GM13977 (cell line): ENCODE measurements around the gene MYBPC1.

Experiments used
- DNase-seq: peaks from one replicate; pipeline ENCODE4 v3.0.0; 2012; ENCODE audit warnings: low spot score
- CTCF ChIP-seq: IDR thresholded peaks from 2 replicates; pipeline ENCODE4 v1.5.1; 2012; ENCODE audit warnings: mild to moderate bottlenecking, control low read depth; ENCODE audit not compliant: insufficient read depth; ENCODE audit errors: extremely low read depth, missing control alignments
- in situ Hi-C: fragments of 300-500 bp; cut with MboI; formaldehyde crosslinking; loops from one replicate; pipeline ENCODE4 v1.12.0; 2022; ENCODE audit warnings: low sequenced_read_pairs, low pct_unique_long_range_greater_than_20kb, mixed read lengths, inconsistent platforms; ENCODE audit not compliant: unreplicated experiment

Gene MYBPC1

GRCh38 chr12:101707131-101707782 is 112.5 kb downstream of the MYBPC1 start:
- DNase-seq, result no peak
- TF ChIP-seq CTCF, result no peak
- in situ Hi-C loops, result no loop called here

GRCh38 chr12:101710288-101710687 is 115.5 kb downstream of the MYBPC1 start:
- DNase-seq, result no peak
- TF ChIP-seq CTCF, result no peak
- in situ Hi-C loops, result no loop called here

- no peak for TF ChIP-seq CTCF
- DNase-seq, result no peak
- in situ Hi-C loops, result no loop called here
These were observed 118.4 kb downstream of the MYBPC1 start for GRCh38 chr12:101713059-101713682.

- DNase-seq, result no peak
- no peak for TF ChIP-seq CTCF
- in situ Hi-C loops, result no loop called here
These were observed 119.2 kb downstream of the MYBPC1 start for GRCh38 chr12:101713930-101714329.

- DNase-seq, result no peak
- TF ChIP-seq CTCF, result no peak
These were observed 120.2 kb downstream of the MYBPC1 start for GRCh38 chr12:101714877-101715444.

GRCh38 chr12:101719566-101719965 is 124.8 kb downstream of the MYBPC1 start:
- DNase-seq, result no peak
- in situ Hi-C loops, result no loop called here

More at GRCh38 chr12:101714877-101715444, 120.2 kb downstream of the MYBPC1 start:
- in situ Hi-C loops, result no loop called here

More at GRCh38 chr12:101719566-101719965, 124.8 kb downstream of the MYBPC1 start:
- TF ChIP-seq CTCF, result no peak
